ENCODE measurements around the gene DNAH6.

DNA sequence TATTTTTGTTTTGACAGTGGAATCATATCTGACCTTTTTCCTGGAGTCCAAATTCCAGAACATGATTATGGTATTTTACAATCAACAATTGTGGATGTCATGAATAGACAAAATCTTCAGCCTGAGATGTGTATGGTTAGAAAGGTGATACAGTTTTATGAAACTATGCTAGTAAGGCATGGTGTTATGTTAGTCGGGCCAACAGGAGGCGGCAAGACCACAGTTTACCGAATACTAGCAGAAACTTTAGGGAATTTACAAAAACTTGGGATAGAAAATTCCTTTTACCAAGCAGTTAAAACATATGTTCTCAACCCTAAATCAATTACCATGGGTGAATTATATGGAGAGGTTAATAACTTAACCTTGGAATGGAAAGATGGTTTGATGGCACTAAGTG is 137.0 kb downstream of the DNAH6 start:
- TF ChIP-seq, protein P1, sequence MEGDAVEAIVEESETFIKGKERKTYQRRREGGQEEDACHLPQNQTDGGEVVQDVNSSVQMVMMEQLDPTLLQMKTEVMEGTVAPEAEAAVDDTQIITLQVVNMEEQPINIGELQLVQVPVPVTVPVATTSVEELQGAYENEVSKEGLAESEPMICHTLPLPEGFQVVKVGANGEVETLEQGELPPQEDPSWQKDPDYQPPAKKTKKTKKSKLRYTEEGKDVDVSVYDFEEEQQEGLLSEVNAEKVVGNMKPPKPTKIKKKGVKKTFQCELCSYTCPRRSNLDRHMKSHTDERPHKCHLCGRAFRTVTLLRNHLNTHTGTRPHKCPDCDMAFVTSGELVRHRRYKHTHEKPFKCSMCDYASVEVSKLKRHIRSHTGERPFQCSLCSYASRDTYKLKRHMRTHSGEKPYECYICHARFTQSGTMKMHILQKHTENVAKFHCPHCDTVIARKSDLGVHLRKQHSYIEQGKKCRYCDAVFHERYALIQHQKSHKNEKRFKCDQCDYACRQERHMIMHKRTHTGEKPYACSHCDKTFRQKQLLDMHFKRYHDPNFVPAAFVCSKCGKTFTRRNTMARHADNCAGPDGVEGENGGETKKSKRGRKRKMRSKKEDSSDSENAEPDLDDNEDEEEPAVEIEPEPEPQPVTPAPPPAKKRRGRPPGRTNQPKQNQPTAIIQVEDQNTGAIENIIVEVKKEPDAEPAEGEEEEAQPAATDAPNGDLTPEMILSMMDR (IDR thresholded peaks at IDR 0.05; ENCODE audit: low read depth, low read length), result no peak
- no peak for TF ChIP-seq MYC (IDR thresholded peaks at IDR 0.05; ENCODE audit: low read depth, low read length)
- no peak for TF ChIP-seq POLR2A (IDR thresholded peaks at IDR 0.05; ENCODE audit: extremely low read depth, insufficient read length)

All from NB4 (cell line).